NCI-H446 (cell line): ENCODE data around the gene NAV3.

ENCODE experiments used
- DNase-seq, 2 experiments: peaks; one replicate each; lab custom pipeline; 2025; lab: John Stamatoyannopoulos, UW

NAV3 gene

GRCh38 chr12:77992760-77993159 is 162.1 kb downstream of the NAV3 start:
- DNase-seq: no peak

DNA sequence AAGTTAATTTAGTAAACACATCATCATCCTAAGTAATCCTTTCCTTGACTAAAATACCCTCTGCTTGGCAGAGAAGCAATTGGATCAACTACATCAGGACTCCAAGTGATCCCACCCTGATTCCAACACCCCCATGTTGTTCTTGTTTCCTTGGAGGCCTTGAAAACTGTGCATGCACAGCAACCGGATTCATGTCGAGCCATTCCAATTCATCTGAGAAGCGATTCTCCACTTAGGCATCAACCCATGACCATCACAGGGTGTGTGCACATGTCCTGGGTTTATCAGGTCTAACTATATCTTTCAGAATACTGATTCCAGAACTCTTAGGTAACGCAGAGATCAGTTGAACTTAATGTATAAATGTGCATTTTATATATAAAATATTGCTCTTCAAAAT is 163.0 kb downstream of the NAV3 start:
- DNase-seq: no peak

GRCh38 chr12:77995436-77996167 is 164.9 kb downstream of the NAV3 start:
- DNase-seq: no peak

- DNase-seq: no peak
Observed at GRCh38 chr12:77996670-77997069, 166.0 kb downstream of the NAV3 start.

- no peak for DNase-seq
Observed at GRCh38 chr12:77998236-77998786, 167.6 kb downstream of the NAV3 start.

DNA sequence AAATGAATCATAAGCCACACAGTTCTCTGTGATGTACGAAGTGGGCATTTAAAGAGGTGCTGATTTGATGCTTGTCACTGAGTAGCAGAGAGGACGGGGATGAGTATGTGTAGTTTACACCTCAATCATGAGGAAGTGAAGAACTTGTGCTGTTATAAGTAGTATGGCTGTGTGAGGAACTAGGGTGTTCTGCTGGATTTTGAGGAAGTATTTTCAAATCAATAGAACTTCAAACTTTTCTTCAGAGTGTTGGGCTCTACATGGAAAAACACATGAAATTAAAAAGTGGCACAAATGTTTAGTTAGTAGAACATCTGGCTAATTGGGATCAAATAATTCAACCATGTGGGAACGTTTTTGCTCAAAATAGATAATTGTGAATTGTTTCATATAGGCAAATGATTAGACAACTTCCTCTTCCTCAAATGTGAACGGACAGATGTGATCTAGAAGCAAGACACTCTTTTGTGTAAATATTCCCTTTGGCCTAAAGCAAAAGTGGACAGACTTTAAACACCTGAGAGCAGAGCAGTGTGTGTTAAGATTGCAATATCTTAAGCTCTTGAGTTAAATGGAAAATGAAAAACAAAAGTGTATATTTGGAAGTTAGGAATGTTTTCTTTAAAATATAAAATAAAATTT is 168.5 kb downstream of the NAV3 start:
- DNase-seq: no peak

DNA sequence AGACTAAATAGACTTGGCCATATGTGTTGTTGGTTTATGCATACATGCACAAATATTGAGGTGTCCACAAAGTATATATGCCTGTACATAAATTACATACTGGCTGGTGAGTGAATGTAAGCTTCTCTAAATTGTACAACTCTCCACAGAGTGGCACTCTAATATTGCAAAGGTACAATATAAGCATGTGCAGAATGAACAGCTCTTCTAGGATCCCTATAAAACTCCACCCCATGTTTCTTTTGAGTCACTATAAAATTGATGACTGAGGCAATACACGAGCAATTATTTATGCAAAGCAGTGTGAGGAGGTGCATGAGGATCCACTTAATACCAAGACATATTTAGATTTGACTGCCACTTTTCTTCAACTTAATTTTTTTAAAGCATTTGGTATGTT is 172.2 kb downstream of the NAV3 start:
- peak in 1 of 2 experiments; percentile 17 for DNase-seq

GRCh38 chr12:78004249-78005093 is 173.8 kb downstream of the NAV3 start:
- no peak for DNase-seq

DNA sequence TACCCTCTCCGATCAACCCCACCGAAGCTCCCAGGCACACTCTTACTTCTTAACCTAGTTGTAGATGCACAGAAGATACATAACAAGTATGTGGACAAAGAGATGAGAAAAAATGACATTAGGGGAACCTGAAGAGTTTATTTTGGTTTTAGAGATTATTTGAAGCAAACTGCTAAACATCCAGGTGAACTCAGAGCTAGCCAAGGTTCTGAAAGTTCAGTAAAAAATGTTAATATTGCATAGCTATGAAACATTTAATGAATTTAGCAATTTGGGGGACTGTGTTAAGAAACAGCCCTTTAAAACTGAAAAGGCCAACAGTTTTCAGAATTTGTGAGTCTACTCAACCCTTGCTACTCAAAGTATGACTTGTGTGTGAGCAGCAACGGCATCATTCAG is 174.4 kb downstream of the NAV3 start:
- DNase-seq: no peak

GRCh38 chr12:78007173-78007572 is 176.5 kb downstream of the NAV3 start:
- DNase-seq: no peak

- DNase-seq: no peak
Observed at GRCh38 chr12:78009031-78009430, 178.3 kb downstream of the NAV3 start.

DNA sequence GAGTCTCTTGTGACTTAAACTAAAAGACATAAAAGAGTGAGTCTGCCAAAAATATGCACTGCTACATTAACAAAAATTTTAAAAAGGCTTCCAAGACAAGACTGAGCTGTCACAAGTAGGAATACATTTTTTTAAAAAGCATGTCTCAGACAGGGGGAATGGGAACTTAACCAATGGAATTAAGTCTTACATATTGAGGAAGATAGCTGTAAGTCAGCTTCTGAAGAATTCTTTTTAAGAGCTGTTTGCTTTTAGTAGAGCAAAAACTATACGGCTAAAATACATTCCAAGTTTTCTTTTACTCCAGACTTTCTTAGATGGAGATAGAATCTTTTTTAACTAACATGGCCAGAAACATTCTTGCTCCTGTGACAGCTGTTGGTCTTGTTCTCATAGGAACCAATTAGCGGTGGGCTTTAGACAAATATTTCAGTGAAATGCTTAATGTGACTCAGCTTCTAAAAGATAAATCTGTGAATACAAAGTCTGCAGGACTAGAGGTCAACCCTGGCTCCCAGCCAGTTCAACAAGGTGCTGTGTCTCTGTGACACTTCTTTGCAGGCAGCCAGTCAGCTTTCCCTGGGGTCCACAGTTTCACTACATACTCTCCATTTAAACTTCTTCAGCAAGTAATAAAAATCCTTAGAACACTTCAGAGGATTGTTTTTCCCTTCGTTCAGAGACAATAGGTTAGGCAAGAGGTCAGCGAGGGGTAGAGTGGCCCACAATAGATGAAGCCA is 187.6 kb downstream of the NAV3 start:
- DNase-seq: no peak

GRCh38 chr12:78018939-78019338 is 188.2 kb downstream of the NAV3 start:
- DNase-seq: no peak

- no peak for DNase-seq
Observed at GRCh38 chr12:78028426-78028825, 197.7 kb downstream of the NAV3 start.

DNA sequence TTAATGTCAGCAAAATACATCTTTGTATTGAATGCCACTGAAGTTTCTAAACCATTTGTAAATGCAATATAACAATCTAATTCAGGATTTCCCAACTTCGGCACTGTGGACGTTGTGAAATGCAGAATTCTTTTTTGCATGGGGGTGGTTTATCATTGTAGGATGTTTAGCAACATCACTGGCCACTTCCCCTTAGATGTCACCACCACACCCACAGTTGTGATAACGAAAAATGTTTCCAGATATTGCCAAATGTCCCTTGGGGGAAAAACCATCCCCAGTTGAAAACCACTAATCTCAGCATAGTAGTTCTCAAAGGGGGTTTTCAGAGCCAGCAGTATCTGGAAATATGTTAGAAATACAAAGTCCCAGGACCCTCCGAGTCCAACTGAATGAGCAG is 203.3 kb downstream of the NAV3 start:
- no peak for DNase-seq

- DNase-seq: no peak
Observed at GRCh38 chr12:78035901-78036606, 205.4 kb downstream of the NAV3 start.

DNA sequence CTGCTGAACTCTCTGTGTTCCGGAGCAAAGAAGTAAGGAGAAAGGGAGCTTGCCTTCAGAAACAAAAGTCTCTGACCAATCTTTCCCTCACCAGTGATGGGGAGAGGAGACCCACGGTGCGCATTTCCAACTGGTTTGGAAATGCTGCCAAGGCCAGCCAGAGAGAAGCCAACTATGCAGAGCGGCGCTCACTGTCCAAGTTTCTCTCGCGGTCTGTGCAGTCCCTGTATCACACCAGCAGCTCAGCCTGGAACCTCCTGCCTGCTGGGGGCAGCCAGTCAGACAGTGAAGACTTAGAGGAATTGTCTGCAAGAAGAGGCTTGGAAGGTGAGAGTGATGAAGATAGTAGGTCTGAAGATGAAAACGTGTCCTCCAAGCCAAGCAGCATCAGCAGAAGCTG is 206.2 kb downstream of the NAV3 start:
- no peak for DNase-seq

DNA sequence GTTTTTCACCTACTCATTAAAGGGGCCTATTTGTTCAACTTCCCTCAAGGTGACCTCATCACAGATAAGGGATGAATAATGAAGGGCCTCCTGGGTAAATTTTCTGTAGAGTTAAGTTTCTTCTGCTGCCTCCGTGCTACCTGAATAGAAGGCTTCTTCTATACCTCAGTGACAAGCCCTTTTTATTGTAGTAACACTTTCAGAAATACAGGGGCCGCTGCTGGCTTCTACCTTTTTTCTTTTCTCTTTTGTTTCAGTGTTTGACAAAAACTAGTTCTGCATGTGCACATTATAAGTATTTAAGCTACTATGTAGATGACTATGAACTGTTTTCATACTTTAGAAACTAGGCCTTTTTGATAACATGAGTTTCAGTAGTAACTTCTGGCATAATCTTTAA is 207.0 kb downstream of the NAV3 start:
- DNase-seq: no peak

DNA sequence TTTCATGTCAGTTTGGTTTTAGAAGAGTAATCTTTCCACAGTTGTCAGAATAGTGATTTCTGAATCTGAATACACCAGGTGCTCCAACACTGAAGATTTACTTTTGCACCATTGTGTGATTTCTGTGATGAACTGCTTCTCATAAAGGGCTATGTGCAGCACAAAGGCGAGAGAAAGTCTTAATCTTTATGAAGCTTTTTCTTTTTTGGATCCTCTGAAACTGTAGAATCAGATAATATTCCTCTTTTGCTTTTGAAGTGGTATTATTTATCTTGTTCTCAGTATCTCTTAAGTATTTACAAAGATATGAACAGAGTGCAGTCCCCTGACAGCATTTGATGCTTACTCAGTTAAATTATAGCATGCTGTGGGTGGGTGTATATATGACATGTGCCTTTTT is 207.8 kb downstream of the NAV3 start:
- no peak for DNase-seq

- no peak for DNase-seq
Observed at GRCh38 chr12:78038986-78039385, 208.3 kb downstream of the NAV3 start.

GRCh38 chr12:78040111-78040510 is 209.4 kb downstream of the NAV3 start:
- no peak for DNase-seq
